Activated T-helper 1 cell treated with anti-CD3 and anti-CD28 coated beads, Interleukin-2, amount 50 U/mL, for 16 hours (primary cell): ENCODE data around the gene PPL.

Experiments
- DNase-seq, 2 donors: peaks; one replicate each; pipeline ENCODE4 v3.0.0-alpha.2; 2020; ENCODE audit warnings: low read depth in 1 of 2, low spot score in 1 of 2

The PPL gene

GRCh38 chr16:4868535-4868934 lies 68.4 kb downstream of the PPL start:
- DNase-seq = no peak

DNA sequence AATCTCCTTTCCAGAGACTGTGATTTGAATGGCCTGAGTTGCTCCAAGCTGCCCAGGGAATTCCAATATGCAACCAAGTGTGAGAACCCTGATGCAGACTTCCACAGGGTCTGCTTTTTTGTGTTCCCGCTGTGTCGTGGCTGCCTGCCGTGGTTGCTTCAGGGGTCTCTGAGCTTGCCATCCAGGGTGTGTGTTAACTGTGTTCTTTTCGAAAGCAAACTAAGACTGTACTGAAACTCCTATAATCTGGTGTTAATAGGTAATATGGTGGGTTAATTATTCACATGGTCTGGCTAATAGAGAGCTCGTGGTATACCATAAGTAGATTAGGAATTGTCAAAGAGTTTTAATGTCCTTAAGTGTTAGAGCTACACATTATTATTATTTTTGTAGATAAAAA lies 68.9 kb downstream of the PPL start:
- no peak for DNase-seq

DNA sequence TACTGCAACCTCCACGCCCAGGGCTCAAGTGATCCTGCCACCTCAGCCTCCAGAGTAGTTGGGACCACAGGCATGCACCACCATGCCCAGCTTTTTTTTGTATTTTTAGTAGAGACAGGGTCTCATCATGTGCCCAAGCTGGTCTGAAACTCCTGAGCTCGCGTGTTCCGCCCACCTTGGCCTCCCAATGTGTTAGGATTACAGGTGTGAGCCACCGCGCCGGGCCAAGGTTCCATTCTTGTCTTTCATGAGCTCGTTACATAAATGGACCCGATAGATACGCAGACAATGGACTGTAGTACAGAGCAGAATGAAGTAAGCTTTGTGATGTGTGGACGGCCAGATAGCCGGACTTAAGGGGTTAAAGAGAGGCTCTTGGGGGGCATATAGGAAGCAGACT lies 70.4 kb downstream of the PPL start:
- no peak for DNase-seq

DNA sequence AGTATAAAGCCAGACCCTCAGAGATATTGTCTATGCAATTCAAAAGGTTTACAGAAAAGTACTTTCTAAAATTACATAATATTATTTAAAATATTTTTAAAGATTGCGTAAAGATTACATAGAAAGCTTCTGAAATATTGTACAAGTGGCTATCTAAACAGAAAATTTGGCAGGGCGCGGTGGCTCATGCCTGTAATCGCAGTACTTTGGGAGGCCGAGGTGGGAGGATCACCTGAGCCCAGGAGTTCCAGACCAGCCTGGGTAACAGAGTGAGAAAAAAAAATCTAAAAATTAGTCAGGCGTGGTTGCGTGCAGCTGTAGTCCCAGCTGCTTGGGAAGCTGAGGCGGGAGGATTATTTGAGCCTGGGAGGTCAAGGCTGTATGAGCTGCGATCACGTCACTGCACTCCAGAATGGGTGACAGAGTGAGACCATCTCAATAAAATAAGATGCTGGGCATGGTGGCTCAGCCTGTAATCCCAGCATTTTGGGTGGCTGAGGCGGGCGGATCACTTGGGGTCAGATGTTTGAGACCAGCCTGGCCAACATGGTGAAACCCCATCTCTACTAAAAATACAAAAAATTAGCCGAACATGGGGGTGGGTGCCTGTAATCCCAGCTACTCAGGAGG lies 71.6 kb downstream of the PPL start:
- DNase-seq = no peak

- no peak for DNase-seq
Measured at GRCh38 chr16:4864728-4865127, 72.2 kb downstream of the PPL start.

DNA sequence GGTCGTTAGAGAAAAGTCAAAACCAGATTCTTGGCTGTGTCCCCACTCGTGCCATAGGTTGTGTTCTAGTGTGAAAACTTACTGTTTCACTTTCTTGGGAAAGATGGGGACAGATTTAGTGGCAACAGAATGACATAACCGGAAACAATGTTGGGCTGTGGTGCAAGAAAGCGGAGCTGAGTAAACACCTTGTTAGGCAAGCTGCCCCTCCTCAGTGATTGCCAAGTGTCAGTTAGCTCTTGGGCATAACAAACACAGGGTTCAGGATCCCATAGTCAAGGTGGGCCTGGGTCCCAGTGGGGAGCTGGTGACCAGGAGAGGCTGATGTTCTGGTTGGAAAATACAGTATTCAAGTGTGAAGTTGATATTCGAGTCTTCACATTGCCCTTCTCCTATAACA lies 74.3 kb downstream of the PPL start:
- no peak for DNase-seq

- DNase-seq = no peak
Measured at GRCh38 chr16:4860727-4861342, 76.1 kb downstream of the PPL start.

GRCh38 chr16:4859900-4860255 lies 77.1 kb downstream of the PPL start:
- DNase-seq = no peak

DNA sequence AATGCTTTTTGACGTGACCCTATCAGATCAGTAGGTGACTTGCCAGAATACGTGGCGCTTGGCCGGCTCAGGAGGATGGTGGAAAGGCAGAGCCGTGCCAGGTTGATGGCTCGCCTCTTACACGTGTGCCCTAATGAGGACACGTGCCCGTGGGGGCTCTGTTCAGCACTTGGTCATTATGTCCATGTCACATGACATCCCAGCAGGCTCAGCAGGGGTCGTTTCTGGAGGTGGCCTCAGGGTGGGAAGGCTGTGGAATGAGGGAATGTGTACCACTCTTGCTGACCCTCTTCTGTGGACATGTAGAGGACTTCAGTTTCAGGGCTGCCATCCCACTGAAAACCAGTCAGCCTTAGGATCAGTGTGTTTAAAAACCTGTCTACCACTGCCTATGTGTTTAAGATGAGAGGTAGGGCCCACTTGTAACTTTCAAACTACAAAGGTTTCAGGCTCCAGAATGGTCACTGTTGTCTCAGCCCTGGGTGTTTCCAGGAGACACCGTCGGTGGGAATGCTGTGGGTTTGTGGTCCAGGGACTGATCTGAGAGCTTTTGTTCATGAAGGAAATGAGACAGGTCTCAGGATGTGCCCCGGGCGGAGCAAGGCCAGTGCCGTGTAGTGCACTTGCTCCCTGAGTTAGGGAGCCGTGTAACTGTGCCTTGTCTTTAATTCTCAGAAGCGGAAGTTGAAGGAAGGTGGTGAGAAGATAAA lies 77.6 kb downstream of the PPL start:
- DNase-seq = no peak

- DNase-seq = no peak
Measured at GRCh38 chr16:4855804-4856203, 81.1 kb downstream of the PPL start.

DNA sequence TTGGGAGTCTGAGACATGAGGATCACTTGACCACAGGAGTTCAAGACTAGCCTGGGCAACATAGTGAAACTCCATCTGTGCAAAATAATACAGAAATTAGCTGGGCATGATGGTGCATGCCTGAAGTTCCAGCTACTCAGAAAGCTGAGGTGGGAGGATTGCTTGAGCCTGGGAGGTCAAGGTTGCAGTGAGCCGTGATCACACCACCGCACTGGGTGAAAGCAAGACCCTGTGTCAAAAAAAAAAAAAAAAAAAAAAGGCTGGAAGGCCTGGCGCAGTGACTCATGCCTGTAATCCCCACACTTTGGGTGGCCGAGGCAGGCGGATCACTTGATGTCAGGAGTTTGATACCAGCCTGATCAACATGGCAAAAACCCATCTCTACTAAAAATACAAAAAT lies 81.6 kb downstream of the PPL start:
- DNase-seq = no peak

DNA sequence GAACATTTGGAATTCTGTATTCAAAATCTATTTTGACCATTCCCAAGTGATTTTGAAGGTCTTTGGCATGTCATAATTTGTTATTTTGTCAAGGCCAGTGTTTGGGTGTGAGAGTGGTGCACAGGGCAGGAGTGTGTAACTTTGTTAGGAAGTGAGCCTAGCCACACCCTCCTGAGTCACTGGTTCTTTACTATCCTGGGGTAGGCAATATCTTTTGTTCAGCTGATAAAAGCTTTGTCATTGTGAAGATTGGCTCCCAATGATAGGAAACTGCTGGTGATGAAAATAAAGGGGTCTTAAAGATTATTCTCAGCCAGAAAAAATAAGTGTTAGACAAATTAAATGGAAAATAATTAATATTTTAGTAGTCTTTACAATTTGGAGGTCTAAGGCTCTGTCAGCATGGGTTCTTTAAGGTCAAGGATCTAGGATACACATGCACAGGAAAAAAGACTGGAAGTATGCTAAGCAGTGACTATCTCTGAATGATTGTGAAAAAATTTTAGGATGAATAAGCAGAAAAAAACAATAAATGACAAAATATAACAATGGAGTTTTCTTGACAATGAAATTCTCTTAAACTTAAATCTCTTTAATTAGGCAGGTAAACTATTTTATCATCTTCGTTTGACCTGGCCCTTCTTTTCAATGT lies 84.6 kb downstream of the PPL start:
- DNase-seq = no peak

DNA sequence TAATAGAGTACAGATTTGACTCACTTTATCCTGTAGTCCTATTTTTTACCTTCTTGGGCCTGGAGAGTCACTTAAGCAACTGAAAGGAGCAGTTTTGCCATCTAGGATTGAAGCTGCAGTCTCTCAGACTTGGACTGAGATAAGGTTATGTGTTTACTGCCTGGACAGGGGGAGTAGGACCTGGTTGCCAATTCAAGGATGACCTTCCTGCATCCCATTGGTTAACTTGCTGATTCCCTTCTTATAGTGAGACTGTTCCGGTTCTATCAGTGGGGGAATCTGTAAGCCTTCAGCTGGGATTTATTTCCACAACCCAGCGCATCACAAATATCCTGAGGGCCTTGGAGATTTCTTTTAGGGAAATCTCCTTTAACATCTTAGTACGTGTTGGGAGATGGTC lies 86.7 kb downstream of the PPL start:
- DNase-seq = no peak

DNA sequence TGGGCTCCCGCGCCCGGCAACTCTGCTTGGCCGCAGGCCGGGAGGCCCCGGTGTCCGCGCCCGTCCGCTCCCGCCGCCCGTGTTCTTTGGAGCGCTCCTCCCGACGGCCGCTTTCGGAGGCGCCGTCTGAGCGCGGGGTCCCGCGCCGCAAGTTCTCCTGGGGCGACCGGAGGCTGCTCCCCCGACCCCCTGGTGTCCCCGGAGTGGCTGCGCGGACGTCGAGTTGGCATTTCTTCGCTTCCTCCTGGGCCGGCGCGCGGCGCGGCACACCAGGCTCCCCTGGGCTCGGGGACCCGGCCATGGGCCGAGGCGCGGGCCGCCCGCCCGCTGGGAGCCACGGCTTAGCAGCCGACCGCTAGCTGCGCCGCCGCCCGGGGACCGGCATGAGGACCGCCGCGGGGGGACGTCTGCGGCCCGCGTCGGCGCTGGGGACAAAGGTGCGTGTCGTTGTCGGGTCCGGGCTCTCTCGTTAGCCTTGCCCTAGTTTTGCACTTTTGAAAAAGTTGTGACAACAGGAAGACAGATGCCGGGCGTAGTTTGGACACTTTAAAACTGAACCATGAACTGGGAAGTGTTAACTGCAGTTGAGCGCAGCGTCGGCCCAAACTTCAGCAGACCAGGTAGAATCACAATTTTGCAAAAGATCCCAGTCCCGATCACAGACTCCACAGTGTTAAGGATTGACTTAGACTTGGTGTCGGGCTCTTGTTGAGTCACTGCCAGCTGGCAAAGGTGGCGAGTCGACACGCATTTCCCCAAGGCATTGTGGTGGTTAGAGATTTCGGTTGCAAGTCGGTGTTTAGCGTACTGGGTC lies 89.0 kb downstream of the PPL start:
- peak; percentile 12 to 25 for DNase-seq

DNA sequence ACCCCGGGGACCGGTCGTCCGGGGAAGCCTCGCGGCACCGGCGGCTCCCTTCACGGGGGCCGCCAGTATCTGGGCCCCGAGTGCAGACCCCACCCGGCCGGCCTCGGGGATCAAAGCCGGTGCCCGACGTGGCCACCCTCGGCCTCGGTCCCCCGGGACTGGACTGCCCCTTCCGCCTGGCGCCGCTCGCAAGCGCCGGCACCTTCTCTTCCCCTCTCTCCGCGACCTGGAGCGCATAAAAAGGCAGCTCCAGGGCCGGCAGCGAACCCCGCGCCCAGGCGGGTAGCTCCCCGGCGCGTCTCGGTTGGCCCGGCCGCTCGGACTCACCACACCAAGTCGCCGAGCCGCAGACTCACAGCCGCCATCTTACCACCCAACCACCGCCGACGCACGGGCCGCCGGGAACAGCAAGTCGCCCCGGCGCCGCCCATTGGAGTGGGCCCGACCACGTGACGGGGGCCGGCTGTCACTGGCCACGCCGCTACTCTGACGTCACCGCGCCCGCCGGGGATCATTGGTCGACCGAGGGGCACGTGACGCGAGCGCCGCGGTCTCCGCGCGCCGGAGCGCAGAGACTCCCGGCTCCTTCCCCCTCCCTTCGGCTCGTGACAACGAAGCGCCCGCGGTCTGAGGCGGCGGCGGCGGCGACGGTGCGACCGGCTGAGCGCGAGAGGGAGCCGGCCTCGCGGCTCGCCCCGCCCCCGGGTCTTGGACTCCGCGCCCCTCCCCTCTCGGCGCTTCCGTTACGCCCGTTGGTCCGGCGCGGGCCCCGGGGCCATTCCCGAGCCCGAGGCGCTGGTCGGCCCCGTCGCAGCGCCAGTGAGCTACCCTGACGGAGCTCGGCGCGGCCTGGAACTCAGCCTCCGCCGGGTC lies 89.8 kb downstream of the PPL start, which contains the start of the genes GLYR1 and UBN1:
Gene GLYR1 (minus strand): TSS at position 388 of the 873 bp plus-strand sequence. CDS start 23 bp downstream, at position 365.
Gene UBN1 (plus strand): TSS at position 581 of the 873 bp plus-strand sequence. CDS start 5,437 bp downstream, outside the sequence.
- peak; percentile 99 to 100 for DNase-seq

DNA sequence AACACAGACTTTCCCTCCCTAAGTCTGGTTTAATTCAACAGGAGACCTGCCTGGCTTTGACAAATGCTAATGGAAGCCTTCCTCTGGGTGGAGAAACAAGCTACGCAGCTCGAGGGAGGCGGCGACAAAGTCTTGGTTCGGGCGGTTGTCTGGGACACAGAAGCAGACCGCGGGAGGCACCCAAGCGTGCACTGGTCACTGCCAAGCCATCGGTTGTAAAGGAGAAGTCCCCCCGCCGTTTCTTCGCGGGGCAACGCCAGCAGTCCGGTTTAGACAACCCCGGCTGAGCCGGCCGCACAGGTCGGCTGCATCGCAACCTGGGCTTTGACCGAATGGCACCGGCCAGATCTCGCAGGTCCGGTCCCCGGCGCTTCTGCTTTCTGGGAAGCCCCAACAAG lies 90.4 kb downstream of the PPL start:
- DNase-seq = no peak

DNA sequence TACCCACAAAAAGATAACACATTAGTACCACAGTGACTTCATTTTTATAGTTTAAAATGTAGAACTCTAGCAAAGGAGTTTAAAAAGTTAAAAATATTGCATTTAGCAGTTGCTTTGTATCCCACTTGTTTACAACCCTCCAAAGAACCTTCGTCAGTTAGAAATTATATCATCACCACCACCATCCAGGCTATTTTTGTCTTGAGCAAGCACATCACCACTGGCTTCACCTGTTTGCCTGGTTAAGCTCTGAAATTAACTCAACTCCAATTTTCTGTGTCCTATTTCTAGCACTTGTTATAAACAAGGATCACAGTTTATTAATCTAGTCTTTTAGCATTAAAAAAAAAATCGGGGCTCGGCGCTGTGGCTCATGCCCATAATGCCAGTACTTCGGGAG lies 96.0 kb downstream of the PPL start:
- DNase-seq = no peak

DNA sequence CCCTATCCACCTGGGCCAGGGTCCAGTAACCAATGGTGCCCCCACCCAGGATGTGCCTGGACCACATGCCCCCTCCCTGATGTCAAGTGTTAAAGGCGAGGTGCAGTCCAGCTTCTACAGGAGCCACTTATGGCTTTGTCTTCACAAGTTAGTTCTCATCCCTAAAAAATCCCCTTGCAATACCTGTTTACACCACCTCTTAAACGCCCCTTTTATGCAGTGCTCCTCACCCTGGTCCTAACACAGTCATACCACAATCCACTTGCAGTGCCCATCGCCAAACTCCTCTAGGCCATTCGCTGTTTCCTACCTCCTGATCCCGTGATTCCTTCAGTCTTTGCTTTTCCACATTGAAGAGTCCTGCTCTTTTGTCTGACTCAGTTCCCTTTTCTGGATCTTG lies 97.0 kb downstream of the PPL start:
- no peak for DNase-seq

DNA sequence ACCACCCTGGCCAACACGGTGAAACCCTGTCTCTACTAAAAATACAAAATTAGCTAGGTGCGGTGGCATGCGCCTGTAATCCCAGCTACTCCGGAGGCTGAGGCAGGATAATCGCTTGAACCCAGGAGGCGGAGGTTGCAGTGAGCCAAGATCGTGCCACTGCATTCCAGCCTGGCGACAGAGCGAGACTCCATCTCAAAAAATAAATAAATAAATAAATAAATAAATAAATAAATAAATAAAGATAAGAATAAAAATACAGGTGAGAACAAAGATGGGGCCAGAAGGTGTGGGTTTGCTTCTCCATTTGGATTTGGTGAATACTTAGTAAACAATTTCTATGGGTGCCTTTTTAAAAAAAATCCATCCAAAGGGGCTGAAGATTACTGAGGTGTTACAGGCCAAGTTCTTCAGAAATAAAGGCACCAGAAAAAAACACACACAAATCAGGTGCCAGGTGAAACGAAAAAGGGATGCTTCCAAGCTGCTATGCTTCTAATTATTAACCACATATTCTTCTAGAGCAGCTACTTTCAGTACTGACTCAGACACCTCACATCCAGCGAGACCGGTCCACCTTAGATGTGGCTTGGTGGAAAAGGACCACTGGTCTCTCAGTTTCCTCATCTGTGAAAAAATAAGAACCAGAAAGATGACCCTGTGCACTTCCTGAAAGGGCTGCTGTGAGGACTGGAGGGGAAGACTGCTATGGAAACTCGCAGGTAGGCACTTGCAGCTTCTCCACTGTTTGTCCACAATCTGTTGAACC lies 99.0 kb downstream of the PPL start:
- no peak for DNase-seq
